Iris pigment epithelial cell (primary cell): ENCODE measurements around the gene FXYD6.
A peak's percentile ranks its signal among the peaks of the same experiment; 100 is the strongest.

Experiments
- DNase-seq: peaks from one replicate; pipeline ENCODE4 v3.0.0-alpha.2; 2011; ENCODE audit warnings: low read depth

The FXYD6 gene

DNA sequence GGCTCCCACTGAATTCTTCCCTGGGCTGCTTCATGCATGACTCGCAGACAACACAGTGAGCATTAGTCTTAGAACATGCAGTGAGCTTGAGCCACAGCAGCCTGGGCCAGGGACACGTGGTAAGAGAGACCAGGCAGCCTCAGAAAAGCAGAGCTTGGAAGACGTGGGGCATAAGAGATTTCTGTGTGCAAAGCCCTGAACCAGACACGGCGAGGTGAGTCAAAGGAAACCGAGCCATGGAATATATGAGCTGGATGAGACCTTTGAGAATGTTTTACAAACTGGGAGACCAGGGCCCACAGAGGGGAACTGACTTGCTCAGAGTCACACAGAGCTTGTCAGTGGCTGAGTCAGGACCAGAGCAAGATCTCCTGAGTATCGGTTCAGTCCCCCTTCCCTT lies 8.5 kb upstream of the FXYD6 start:
- peak; percentile 34 for DNase-seq

DNA sequence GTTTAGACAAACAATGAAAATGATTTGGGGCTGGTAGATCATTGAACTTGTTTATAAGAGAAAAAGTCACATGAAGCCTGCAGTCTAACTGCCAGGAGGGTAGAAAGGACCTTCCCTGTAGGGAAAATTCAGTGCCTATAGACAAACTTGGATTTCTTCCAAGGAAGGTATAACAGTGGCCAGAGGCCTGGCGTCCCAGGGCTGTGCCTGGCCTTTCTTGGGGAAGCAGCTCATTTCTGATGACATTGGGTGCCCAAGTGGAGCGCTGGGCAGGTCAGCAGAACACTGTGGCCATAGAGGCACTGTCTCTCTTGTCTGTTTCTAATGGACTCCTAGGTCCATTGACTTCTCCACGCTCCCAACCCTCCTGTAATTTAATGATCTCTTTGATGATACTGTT lies 6.6 kb upstream of the FXYD6 start:
- DNase-seq, result no peak

DNA sequence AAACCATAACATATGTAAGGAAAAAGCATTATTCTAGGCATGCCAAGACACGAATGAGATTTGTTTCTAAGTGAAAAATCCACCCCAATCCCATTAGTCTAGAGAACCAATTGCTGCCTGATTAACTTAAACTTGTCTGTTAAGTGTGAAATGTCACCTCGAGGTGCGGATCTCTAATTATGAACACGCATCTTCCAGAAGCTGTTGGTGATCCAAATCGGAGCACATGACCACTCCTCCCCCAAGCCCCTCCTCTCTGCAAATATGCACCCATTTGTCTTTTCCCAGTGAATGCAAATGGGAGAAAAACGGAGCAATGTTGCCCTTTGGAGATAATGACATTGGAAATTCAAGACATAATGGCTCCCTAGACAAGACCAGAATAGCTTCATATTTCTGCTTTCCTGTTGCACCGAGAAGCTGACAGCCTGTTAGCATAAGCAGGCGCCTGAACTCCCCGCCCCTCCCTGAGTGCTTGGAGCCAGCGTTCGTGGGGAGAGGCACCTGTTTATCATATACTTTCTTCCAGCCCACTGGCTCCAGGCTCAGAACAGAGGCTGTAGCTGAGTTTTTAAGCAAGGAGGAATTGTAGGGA lies 6.0 kb upstream of the FXYD6 start:
- DNase-seq, result no peak

DNA sequence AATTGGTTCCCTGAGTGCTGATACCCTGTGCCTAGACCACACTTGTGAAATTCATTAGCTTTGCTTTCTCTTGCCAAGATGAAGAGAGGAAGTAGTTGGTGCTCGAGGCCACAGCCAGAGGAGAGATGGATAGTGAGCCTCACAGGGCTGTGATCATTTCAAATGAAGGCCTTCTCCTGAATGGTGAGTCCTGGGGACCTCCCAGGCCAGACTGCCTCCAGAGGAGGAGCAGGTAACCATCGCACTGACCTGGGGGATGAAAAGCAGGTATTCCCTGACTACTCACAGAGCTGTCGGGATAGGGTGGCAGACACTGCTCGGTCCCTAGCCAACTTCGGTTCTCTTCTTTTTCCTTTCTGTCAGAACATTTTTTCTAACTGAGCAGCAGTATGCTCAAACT lies 4.8 kb upstream of the FXYD6 start:
- DNase-seq, result no peak

DNA sequence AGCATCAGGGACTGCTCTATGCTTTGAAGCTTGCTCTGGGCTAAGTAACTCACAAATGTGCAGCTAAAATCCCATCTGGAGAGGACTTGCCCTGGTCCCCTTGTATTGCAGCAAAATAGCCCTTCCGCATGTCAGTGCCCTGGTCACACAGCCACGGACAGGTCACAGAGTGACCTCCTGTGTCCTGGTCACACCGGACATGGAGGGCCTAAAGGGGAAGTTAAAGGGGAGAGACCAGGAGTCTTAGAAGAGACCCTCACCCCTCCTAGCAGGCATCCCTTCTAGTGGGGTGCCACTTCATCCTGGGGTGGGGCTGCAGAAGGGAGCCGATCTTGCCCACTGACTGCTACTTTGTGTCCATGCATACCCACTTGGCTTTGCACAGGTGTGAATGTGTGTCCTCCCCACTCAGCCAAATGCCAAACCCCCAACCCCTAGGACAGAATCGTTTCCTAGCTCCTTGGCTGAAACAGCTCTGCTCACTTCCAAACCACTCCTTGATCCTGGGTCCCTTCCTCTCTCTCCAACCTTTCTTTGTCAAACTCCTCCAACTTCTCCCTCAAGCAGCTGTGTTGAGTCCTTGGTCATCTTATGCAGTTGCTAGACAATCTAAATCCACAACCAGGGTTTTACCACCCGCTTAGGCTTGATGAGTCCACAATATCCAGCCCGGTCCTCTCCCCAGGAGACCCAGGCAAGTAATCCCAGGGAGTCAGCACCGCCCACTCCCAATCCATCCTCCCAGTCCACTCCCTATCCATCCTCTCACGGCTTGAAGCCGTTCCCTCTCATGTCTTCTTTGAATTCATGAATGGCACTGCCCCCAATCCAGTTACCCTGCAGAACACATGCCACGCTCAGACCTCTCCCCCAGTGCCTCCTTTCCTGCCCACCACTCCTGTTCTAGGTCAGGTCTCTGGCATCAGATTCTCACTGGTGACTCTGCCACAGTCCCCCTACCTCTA lies 3.3 kb upstream of the FXYD6 start:
- no peak for DNase-seq

DNA sequence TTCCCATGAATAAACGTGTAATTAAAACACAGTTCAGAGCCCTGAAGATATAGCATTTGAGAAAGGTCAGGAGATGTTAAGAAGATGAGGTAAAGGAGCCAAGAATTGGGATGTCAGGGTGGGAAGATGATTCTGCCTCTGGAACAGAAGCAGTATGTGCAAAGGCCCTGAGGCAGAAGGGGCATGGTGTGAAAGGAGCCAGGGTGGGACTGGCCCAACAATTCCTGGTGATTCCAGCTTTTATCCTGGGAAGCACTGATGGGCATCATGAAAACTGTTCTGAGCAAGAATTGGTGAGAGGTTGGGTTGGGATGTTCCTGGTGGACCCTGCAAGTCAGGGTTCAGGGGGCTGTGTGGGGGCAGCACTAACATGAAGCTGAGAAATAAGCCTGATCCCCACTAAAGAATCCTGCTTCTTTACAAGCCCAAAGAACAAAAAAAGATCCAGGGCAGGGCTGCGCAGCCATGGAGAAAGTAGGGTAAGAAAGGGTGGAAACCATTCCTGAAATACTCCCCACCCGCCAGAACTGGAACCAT lies 2.5 kb upstream of the FXYD6 start:
- no peak for DNase-seq

DNA sequence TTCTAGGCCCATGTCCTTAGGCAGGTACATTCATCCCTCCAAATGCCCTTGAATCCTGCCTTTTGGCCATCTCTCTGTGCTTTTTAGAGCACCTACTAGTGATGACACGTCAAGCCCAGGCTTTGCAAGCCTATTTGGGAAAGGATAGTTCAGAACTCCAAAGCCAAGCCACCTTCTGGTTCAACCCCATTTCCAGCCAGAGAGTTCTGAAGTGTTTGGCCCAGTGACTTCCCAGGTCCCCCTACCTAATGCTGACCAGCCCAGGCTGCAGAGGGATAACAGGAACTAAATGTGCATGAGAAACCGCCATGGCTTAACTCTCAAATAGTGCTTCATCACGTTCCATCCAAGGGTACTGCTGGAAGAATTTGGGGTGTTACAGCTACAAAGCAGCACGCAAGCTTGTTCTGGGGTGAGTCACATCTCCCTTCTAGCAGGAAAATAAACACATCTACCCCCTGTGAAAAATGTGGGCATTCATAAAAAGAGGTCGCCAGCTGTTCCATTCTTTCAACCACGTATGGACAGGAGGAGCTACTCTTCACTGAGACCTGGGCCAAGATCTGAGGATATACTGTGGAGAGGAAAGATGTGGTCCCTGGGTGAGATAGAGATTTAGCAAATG lies 2.0 kb upstream of the FXYD6 start:
- DNase-seq, result no peak

DNA sequence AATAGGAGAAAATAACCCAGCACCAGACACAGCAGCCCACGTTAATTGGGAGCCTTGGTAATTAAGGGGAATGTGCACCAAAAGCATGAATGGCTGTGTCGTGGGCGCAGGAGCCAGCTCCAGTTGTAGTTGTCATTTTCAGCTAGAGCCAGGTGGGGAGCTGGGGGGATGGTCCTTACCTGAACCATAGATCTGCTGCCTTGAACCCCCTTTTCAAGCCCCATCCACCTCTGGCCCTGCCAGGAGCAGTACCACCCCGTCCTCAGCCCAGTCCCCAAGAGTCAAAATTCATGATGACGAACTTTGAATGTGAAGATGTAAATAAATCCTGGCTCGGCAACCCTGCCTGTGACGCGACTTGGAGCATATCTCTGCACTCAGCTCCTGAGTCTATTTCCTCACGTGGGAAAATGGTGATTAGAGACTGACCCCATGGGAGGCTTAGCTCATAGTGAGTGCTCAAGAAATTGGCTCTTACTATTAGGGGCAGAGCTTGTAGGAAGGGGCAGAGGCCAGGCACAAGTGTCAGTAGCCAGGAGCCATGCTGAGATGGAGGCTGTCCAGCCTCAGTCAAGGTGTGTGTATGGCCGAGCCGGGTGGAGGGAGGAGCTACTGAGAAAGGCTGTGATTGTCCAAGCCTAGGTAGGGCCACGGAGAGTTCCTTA lies 794 bp upstream of the FXYD6 start:
- DNase-seq, result no peak

DNA sequence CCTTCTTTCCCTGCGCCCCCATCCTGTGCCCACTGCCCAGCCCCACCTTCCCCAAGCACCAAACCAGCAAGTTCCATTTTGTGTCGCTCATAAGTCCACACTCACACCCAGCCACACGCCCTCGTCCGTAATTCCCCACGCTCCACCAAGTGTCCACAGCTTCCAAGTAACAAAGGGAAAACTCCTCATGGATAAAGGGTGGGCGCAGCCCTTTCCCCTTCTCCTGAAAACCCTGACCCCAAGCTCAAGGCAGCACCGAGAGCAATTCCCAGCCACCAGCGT lies 458 bp downstream of the FXYD6 start:
- DNase-seq, result no peak

DNA sequence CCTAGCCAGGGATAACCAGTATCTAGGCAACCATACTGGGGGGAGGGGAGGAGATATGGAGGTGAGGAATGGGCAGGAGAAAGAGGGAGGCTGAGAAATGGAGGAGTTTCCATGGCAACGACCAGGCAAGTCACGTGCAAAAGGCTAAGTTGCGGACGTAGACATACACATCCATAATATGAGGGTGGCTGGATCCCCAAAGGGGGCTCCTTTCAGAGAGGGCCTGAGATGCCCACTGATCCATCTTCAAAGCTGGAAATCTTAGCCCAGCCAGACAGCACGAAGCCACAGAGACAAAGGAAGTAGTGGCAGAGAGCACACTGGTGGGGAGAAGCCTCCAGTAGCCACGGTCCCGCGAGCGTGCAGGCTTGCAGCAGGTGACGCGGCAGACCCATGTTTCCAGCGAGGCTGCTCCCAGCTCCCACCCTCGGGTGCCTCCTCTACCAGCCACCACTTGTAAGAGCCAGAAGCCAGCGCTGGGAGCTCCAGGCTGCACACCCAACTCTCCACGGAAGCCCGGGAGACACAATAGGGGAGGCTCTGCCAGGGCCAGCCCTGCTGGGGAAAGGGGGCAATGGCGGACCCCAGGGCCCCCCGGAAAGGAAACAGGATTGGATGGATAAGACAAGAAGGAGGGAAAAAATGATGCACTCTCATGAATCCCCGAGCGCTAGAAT lies 938 bp downstream of the FXYD6 start:
- DNase-seq, result no peak

DNA sequence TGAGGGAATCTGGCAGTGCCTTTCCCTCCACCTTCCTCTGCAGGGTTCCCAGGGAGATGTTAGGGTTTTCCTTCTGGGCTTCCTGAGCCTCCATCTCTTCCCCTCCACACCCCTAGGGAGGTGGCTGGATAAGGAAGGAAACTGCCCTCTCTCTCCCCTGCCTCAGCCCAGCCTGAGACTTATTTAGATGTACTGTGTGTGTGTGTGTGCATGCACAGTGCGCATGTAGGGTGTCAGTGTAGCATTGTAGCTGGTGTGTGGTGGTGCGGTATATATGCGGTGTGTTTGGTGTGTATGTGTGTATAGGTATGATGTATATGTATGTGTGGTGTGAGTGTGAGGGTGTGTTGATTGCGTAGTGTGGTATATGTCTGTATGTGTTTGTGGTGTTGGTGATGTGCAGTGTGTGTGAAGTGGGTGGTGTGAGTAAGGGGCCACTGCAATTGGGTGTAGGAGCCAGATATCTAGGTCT lies 1.5 kb downstream of the FXYD6 start:
- no peak for DNase-seq

DNA sequence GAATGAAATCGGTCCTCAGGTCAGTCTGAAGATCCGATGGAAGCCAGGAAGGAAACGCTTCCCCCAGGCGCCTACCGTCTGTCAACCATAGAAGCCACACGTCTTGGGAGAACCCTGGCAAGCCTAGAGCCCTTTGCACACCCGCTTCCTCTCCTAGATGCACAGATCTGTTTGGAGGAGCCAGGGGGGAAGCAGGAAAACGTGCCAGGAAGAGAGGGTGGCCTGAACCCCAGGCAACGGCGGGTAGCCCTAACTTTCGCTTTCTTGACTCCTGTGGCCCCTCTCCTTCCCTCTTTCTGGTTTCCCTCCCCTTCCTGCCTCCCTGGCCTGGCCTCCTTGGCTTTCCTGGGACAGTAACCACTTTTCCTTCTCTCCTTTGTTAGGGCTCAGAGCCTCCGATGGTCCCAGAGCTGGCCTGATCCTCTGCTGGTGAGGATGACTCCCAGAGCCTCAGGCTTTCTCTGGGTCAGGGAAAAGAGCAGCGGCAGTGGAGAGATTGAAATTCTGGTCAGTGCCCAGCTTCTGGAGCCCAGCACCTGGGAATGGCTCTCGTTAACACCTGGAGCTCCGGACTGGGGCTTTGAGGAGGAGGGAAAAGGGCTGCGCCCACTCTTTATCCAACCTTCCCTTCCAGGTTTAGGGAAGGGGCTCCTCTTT lies 2.1 kb downstream of the FXYD6 start:
- no peak for DNase-seq

DNA sequence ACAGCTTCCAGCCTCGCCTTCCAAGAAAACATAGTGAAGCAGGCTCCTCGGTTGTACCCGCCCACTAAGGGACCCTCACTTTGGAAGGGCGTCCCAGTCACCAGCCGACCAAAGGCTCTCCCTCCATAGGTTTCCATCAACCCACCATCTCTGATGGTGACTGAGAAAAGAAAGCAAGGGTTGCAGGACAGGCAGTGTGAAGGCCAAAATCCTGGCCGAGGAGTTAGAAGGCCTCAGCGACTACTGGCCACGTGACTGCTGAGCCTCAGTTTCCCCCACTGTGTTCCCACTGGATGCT lies 2.7 kb downstream of the FXYD6 start:
- no peak for DNase-seq

DNA sequence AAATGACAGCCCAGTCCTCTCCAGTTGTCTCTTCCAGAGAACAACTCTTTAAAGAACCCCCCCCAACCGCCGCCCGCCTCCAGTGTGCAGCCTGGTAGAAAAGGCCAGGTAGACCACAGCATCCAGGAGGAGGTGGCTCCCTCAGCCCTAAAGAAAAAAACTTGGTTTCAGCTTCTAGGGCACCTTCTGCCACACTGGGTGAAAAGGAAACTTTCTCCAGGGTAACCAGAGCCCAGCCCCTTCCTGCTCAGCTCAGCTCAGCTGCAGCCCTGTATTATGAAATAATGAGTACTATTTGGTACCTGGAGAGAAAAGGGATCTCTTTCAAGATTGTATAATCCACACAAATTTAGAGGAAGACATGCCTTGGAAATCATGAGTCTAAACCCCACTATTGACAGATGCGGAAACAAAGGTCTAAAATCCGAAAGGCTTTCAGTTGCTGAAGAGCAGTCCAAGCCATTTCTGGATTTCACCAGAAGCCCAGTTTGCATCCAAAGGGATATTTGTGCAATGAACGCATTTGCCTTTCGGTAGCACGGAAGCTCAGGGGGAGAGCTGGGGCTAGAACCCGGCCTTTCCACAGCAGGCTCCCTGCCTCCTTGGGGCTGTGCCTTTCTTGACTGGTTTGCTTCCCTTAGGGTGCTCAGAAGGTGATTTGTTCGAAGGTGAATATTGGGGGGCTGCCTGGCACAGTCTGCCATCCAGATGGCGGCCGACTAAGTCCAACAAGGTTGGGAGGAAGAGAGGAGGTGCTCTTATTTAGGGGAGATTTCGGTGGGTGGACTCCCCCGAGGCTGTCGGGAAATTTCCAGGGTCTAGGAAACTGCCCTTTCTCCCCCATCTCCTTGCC lies 3.3 kb downstream of the FXYD6 start:
- DNase-seq, result no peak

DNA sequence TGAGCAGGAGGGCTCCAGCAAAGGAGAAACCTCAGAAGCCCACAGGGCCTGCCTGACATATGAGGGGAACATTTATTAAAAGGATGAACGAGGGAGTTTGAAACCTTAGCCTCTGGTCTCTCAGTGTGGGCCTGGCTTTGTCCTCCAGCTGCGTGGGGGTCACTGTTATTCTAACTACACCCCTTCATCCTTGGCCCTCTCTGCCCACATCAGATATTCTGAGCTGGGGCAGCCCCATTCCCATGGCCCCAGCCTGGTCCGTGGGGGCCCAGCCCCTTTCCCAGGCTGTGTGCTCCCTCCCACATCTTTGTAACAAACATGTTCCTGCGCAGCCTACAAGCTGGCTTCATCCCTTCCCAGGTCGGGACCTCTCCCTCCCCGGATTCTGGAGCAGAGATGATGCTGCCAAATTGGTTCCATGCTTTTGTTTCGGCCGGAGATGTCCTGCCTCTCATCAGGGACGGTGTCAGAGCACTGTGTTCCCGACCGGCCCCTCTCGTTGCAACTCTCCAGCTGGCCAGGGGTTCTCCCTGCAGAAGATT lies 4.0 kb downstream of the FXYD6 start:
- DNase-seq, result no peak

DNA sequence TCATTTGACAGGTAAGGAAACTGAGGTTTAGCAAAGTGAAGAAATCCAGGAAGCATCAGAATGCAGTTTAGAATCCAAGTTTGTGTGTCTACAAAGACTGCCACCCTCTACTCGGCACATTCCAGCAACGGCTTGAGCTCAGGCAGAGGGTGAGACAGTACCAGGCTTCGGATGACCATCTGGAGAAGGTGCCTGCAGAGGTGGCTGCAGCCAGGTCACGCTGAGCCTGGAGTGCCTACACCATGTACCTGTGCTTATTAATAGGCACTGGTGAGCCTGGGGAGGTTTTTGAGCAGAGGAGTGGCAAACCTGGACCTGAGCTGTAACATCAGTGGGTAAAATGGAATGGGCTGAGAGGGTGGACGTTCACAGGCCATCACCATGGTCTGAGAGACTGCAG lies 4.7 kb downstream of the FXYD6 start:
- no peak for DNase-seq

DNA sequence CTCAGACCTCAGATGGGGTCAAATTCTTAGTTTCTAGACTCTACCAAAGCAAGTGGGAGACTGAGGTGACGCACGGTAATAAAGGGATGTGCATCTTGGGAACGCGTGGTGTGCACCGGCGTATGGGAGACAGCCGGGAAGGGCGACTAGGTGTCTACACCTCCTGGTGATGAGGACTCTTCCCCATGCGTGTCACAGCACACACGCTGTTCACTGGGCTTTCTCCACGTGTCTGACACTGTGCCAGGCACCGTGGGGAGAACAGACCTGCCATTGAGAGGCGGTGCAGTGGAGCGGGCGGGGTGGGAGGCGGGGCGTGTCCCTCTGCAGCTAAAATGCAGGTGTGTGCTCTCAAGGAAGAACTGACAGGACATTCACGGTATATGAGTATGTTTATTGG lies 5.3 kb downstream of the FXYD6 start:
- no peak for DNase-seq

DNA sequence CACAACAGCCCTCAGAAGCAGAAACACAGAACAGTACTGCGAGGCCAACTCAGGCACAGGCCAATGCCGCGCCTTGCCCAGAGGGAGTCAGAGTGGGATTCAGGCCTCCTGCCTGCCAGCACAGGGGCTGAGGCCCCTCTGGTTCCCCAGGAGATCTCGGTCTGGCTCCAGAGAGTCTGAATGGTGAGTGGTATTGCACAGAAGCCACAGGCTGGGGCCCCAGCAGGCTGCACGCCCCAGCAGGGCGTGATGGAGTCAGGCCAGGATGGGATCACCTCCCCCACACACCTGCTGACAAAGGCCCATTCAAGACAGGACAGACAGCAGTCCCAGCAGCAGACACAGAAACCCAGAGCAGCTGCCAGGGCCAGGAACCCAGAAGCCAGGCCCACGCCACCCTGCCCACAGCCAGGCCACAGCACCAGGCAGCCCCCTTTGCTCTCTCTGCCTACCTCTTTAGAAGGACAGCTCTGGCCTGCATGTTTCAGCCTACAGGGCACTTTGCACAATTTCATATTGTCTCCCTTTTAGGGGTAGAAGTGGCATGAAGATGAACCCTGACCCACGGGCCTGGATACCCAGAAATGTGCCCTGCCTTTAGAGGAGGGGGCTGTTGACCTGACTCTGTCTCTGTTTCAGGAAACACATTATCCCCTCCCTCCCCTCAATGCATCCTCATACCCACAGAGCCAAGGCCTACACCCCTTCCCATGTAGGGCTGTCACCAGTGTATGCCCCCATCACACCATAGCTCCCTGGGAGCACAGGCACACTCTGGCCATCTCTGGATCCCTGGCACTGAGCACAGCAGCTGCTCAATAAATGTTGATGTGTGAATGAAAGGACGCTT lies 6.1 kb downstream of the FXYD6 start:
- DNase-seq, result no peak

DNA sequence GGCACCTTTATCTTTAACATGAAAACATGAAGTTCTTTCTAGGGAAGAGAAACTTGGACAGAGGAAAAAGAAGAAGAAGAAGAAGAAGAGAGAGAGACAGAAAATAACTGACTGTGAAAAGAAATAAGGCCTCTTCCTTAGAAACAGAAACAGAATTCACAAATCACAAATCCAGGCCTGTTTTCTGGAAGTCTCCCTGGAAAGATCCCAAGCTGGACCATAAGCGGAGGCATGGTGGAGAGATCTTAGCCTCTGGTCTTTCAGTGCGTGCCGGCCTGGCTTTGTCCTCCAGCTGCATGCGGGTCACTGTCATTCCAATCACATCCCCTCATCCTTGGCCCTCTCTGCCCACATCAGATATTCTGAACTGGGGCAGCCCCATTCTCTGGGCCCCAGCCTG lies 6.9 kb downstream of the FXYD6 start:
- no peak for DNase-seq
